SK-N-SH (cell line): ENCODE results near the gene PEX16. TPM values are rescaled to one million over a fixed set of nuclear protein-coding genes. Genes with fewer than 3 reads are reported as not detected.
A peak's percentile ranks its signal among the peaks of the same experiment; 100 is the strongest.

Experiments used
- ELF1 ChIP-seq: IDR thresholded peaks from 2 replicates; pipeline ENCODE4 v1.4.0; 2012
- EP300 ChIP-seq, 2 experiments: IDR thresholded peaks; 2 replicates each; pipeline versions ENCODE4 v1.4.0 to v1.6.1; 2012; ENCODE audit warnings: borderline replicate concordance in 1 of 2, low read depth in 1 of 2, low read length in 1 of 2
- FOXJ3 ChIP-seq: sonication (generic); formaldehyde crosslinking; IDR thresholded peaks from 2 replicates; pipeline ENCODE4 v1.5.1; 2020; ENCODE audit warnings: mild to moderate bottlenecking, missing genetic modification reagents
- FOXM1 ChIP-seq: IDR thresholded peaks from 2 replicates; pipeline ENCODE4 v1.4.0; 2012; ENCODE audit warnings: low read depth, mild to moderate bottlenecking
- GATA2 ChIP-seq: sonication (generic); formaldehyde crosslinking; IDR thresholded peaks from 2 replicates; pipeline ENCODE4 v1.5.0; 2020; ENCODE audit warnings: mild to moderate bottlenecking, missing genetic modification reagents
- NRF1 ChIP-seq: IDR thresholded peaks from 2 replicates; pipeline ENCODE4 v1.6.1; 2012; ENCODE audit warnings: low read depth, mild to moderate bottlenecking, low read length
- REST ChIP-seq: IDR thresholded peaks from 2 replicates; pipeline ENCODE4 v1.6.1; 2012; ENCODE audit warnings: mild to moderate bottlenecking, low read depth, low read length, moderate library complexity
- RFX5 ChIP-seq: IDR thresholded peaks from 2 replicates; pipeline ENCODE4 v1.6.1; 2012; ENCODE audit warnings: mild to moderate bottlenecking, improper control_type of control experiment, low read length
- RXRA ChIP-seq: IDR thresholded peaks from 2 replicates; pipeline ENCODE4 v1.4.0; 2012; ENCODE audit warnings: low read depth, mild to moderate bottlenecking, borderline replicate concordance
- TEAD4 ChIP-seq: IDR thresholded peaks from 2 replicates; pipeline ENCODE4 v1.4.0; 2012; ENCODE audit warnings: mild to moderate bottlenecking, borderline replicate concordance; ENCODE audit not compliant: insufficient read depth
- USF1 ChIP-seq: IDR thresholded peaks from 2 replicates; pipeline ENCODE4 v1.4.0; 2012; ENCODE audit warnings: low read depth, borderline replicate concordance
- YY1 ChIP-seq: IDR thresholded peaks from 2 replicates; pipeline ENCODE4 v1.4.0; 2012; ENCODE audit warnings: low read depth, mild to moderate bottlenecking
- polyA plus RNA-seq, 3 experiments: library from polyadenylated mRNA; depleted of rRNA; stranded (reverse); fragments of >200 nt; gene quantifications; 2 replicates each; pipeline ENCODE4 v1.2.3, GENCODE V29; 2012
- TF ChIP-seq, protein P1 (sequence below): IDR thresholded peaks from 2 replicates; pipeline ENCODE4; 2012
- TF ChIP-seq, protein P2 (sequence below): fragments of 200-600 bp; sonication (generic); IDR thresholded peaks from 2 replicates; pipeline ENCODE4 v1.6.1; 2017; ENCODE audit warnings: antibody characterized with exemption, mild to moderate bottlenecking, moderate library complexity

The PEX16 gene
- polyA plus RNA-seq, 1 of the 3 experiments (the other 2 are of a cell fraction), result 46.4 TPM

DNA sequence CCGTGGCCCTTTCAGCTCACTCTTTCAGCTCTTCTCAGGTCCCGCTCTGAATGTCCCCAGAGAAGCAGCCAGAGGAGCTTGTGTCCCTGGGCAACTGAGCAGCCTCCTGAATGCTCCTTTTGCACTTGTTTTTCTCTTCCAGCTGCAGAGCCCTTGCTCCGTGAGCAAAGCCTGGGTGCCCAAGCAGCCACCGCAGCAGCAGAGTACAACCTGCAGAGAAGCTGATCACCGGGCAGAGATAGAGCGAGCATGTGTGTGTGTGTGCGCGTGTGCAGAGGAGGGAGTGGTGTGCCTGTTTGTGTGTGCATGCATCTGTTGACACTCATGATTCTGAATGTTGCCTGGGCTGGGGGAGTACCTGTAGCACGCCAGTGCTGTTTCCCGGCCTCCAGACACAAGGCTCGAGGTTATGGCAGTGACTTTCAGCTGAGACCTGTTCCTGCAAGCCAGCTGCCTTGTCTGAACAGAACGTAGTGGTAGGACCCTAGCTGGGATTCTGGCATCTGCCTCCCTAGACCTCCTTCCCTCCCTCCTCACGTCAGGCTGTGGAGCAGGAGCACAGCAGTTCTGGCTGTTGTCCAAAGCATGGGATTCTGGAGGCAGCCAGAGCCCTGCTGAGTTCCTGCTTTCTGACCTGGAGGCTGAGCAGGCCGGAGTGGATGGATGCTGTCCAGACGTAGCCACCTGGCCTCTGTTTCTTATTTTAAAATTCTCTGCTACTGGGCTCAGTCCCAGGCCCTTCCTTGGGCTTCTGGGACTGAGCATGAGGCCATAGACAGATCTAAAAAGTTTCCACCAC, 36.7 kb downstream of the PEX16 start (continued):
- TF ChIP-seq USF1, result no peak
- TF ChIP-seq FOXJ3 (CRISPR knock-in tag), result peak; percentile 29; the same call in 1 of the 2 replicates
- TF ChIP-seq, protein P1, sequence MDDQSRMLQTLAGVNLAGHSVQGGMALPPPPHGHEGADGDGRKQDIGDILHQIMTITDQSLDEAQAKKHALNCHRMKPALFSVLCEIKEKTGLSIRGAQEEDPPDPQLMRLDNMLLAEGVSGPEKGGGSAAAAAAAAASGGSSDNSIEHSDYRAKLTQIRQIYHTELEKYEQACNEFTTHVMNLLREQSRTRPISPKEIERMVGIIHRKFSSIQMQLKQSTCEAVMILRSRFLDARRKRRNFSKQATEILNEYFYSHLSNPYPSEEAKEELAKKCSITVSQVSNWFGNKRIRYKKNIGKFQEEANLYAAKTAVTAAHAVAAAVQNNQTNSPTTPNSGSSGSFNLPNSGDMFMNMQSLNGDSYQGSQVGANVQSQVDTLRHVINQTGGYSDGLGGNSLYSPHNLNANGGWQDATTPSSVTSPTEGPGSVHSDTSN, result peak; percentile 14; the same call in 1 of the 2 replicates
- TF ChIP-seq FOXM1, result no peak
- TF ChIP-seq, protein P2, sequence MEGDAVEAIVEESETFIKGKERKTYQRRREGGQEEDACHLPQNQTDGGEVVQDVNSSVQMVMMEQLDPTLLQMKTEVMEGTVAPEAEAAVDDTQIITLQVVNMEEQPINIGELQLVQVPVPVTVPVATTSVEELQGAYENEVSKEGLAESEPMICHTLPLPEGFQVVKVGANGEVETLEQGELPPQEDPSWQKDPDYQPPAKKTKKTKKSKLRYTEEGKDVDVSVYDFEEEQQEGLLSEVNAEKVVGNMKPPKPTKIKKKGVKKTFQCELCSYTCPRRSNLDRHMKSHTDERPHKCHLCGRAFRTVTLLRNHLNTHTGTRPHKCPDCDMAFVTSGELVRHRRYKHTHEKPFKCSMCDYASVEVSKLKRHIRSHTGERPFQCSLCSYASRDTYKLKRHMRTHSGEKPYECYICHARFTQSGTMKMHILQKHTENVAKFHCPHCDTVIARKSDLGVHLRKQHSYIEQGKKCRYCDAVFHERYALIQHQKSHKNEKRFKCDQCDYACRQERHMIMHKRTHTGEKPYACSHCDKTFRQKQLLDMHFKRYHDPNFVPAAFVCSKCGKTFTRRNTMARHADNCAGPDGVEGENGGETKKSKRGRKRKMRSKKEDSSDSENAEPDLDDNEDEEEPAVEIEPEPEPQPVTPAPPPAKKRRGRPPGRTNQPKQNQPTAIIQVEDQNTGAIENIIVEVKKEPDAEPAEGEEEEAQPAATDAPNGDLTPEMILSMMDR, result no peak
- TF ChIP-seq RXRA, result no peak
- no peak for TF ChIP-seq TEAD4
- TF ChIP-seq GATA2, result peak; percentile 67
- TF ChIP-seq RFX5, result no peak
- TF ChIP-seq YY1, result no peak
- TF ChIP-seq REST, result 0 out of 2 replicates have a peak, but pooled peaks have one; percentile 38
- no peak for TF ChIP-seq ELF1
- TF ChIP-seq EP300 (IDR thresholded peaks at IDR 0.05; ENCODE audit: borderline replicate concordance in 1 of 2, low read depth in 1 of 2, low read length in 1 of 2), result peak in 1 of 2 experiments; percentile 82; a peak in 1 of 4 replicates
- no peak for TF ChIP-seq NRF1
